ENCODE results near the gene CPNE4. TPM values are rescaled to one million over a fixed set of nuclear protein-coding genes. Genes with fewer than 3 reads are reported as not detected.
"Not testable (repeated sequence)": the region's sequence is repeated elsewhere in the genome, so short reads cannot be mapped to it uniquely, and the experiment has no call there.

Gene CPNE4
- total RNA-seq, 2 donors from 2014 or later, result 1.7 to 2.5 TPM

DNA sequence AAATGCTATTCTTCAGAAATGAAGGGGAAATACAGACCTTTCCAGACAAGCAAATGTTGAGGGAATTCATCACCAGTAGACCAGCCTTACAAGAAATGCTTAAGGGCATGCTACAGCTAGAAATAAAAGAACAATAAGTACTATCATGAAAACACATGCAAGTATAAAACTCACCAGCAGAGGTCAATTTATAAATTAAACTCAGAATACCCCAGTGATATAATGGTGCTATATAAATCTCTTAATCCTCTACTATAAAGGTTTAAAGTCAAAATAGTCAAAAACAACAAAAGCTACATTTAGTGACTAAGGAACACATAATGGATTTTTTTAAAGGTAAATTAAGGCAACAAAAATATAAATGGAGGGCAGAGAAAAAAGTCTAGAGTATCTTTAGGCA is 142.5 kb downstream of the CPNE4 start:
- no peak overlapping the region for H3K9ac ChIP-seq (ENCODE audit: extremely low read depth, low read length, poor library complexity, severe bottlenecking)
- no peak overlapping the region for H3K27ac ChIP-seq (ENCODE audit: low read depth, low read length)
- Mint-ChIP-seq H3K9me3 (peaks cover 2% of the 10 kb centered on the region), H3K27ac (no peak overlapping the region), H3K27me3 (ENCODE audit: insufficient read depth) (no peaks in the 10 kb centered on the region), H3K36me3 (ENCODE audit: low read depth) (no peaks in the 10 kb centered on the region), H3K4me3 (no peak overlapping the region), H3K4me1 (peaks cover 3% of the 10 kb centered on the region)
- DNase-seq, result no peak
- no peak overlapping the region for H3K4me3 ChIP-seq (ENCODE audit: low read length)
- no peaks in the 10 kb centered on the region for H3K9me3 ChIP-seq (ENCODE audit: control insufficient read depth, low read length)
- no peaks in the 10 kb centered on the region for H3K36me3 ChIP-seq (ENCODE audit: control insufficient read depth, insufficient read depth, low read length)
- TF ChIP-seq, protein P1, sequence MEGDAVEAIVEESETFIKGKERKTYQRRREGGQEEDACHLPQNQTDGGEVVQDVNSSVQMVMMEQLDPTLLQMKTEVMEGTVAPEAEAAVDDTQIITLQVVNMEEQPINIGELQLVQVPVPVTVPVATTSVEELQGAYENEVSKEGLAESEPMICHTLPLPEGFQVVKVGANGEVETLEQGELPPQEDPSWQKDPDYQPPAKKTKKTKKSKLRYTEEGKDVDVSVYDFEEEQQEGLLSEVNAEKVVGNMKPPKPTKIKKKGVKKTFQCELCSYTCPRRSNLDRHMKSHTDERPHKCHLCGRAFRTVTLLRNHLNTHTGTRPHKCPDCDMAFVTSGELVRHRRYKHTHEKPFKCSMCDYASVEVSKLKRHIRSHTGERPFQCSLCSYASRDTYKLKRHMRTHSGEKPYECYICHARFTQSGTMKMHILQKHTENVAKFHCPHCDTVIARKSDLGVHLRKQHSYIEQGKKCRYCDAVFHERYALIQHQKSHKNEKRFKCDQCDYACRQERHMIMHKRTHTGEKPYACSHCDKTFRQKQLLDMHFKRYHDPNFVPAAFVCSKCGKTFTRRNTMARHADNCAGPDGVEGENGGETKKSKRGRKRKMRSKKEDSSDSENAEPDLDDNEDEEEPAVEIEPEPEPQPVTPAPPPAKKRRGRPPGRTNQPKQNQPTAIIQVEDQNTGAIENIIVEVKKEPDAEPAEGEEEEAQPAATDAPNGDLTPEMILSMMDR (conservative IDR thresholded peaks at IDR 0.05), result peak; percentile 43
- H3K4me1 ChIP-seq (ENCODE audit: control insufficient read depth, insufficient read depth, low read length), result no peaks in the 10 kb centered on the region
- H3K27me3 ChIP-seq (ENCODE audit: control insufficient read depth, insufficient read depth, low read length, poor library complexity, severe bottlenecking), result no peaks in the 10 kb centered on the region

GRCh38 chr3:131885871-131886270 is 148.9 kb downstream of the CPNE4 start:
- H3K4me1 ChIP-seq (ENCODE audit: control insufficient read depth, insufficient read depth, low read length); H3K4me3 Mint-ChIP-seq; H3K4me1 Mint-ChIP-seq; H3K27me3 Mint-ChIP-seq (ENCODE audit: insufficient read depth); H3K36me3 ChIP-seq (ENCODE audit: control insufficient read depth, insufficient read depth, low read length); H3K9me3 ChIP-seq (ENCODE audit: control insufficient read depth, low read length); DNase-seq; H3K27ac ChIP-seq (ENCODE audit: low read depth, low read length); H3K9ac ChIP-seq (ENCODE audit: extremely low read depth, low read length, poor library complexity, severe bottlenecking); H3K27ac Mint-ChIP-seq; H3K4me3 ChIP-seq (ENCODE audit: low read length); H3K36me3 Mint-ChIP-seq (ENCODE audit: low read depth); H3K27me3 ChIP-seq (ENCODE audit: control insufficient read depth, insufficient read depth, low read length, poor library complexity, severe bottlenecking): not testable (repeated sequence)
- 69 to 90% methylated on average over 3 to 4 of the region's 4 CpGs for WGBS, 2 experiments (ENCODE audit: insufficient coverage in 1 of 2, insufficient read length in 1 of 2)
- H3K9me3 Mint-ChIP-seq, result peaks cover 10% of the 10 kb centered on the region

GRCh38 chr3:131883711-131884407 is 151.0 kb downstream of the CPNE4 start:
- Mint-ChIP-seq H3K36me3 (ENCODE audit: low read depth) (no peaks in the 10 kb centered on the region), H3K4me1 (no peaks in the 10 kb centered on the region), H3K27ac (no peak overlapping the region), H3K9me3 (peaks cover 10% of the 10 kb centered on the region), H3K4me3 (no peak overlapping the region), H3K27me3 (ENCODE audit: insufficient read depth) (no peaks in the 10 kb centered on the region)
- Histone ChIP-seq H3K9ac (ENCODE audit: extremely low read depth, low read length, poor library complexity, severe bottlenecking) (no peak overlapping the region), H3K36me3 (ENCODE audit: control insufficient read depth, insufficient read depth, low read length) (no peaks in the 10 kb centered on the region), H3K4me1 (ENCODE audit: control insufficient read depth, insufficient read depth, low read length) (no peaks in the 10 kb centered on the region), H3K27me3 (ENCODE audit: control insufficient read depth, insufficient read depth, low read length, poor library complexity, severe bottlenecking) (no peaks in the 10 kb centered on the region), H3K27ac (ENCODE audit: low read depth, low read length) (no peak overlapping the region), H3K4me3 (ENCODE audit: low read length) (no peak overlapping the region), H3K9me3 (ENCODE audit: control insufficient read depth, low read length) (no peaks in the 10 kb centered on the region)
- TF ChIP-seq, protein P1 (conservative IDR thresholded peaks at IDR 0.05), result no peak
- DNase-seq, result no peak
- WGBS, 2 experiments (ENCODE audit: insufficient coverage in 1 of 2, insufficient read length in 1 of 2), result 47 to 50% methylated on average over 2 of the region's 2 CpGs

DNA sequence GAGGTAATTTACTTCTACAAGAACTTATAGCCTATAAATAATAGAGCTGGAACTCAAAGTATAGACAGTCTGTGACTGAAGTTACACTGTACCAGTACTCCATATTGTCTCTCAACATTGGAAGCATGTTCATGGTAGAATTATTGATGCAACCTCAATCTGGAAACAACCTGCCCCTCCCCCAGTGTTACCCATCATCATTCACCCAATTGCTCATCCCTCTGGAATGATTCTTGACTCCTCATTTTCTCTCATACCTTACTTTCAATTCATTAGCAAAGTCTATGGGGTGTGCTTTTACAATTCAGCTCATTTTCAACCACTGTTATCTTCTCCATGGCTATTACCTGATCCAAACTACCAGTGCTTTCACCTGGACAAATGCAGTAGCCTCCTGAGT is 151.7 kb downstream of the CPNE4 start:
- Mint-ChIP-seq H3K4me3 (no peak overlapping the region), H3K27me3 (ENCODE audit: insufficient read depth) (no peaks in the 10 kb centered on the region), H3K36me3 (ENCODE audit: low read depth) (no peaks in the 10 kb centered on the region), H3K4me1 (no peaks in the 10 kb centered on the region), H3K9me3 (peaks cover 10% of the 10 kb centered on the region), H3K27ac (no peak overlapping the region)
- no peak for DNase-seq
- no peaks in the 10 kb centered on the region for H3K9me3 ChIP-seq (ENCODE audit: control insufficient read depth, low read length)
- H3K27ac ChIP-seq (ENCODE audit: low read depth, low read length), result no peak overlapping the region
- H3K9ac ChIP-seq (ENCODE audit: extremely low read depth, low read length, poor library complexity, severe bottlenecking), result no peak overlapping the region
- H3K4me3 ChIP-seq (ENCODE audit: low read length), result no peak overlapping the region
- no peaks in the 10 kb centered on the region for H3K36me3 ChIP-seq (ENCODE audit: control insufficient read depth, insufficient read depth, low read length)
- TF ChIP-seq, protein P1 (conservative IDR thresholded peaks at IDR 0.05), result no peak
- H3K27me3 ChIP-seq (ENCODE audit: control insufficient read depth, insufficient read depth, low read length, poor library complexity, severe bottlenecking), result no peaks in the 10 kb centered on the region
- H3K4me1 ChIP-seq (ENCODE audit: control insufficient read depth, insufficient read depth, low read length), result no peaks in the 10 kb centered on the region

Data from endodermal cell (in vitro differentiated cells).